ENCODE results near the gene KCNIP4. TPM values are rescaled to one million over a fixed set of nuclear protein-coding genes. Genes with fewer than 3 reads are reported as not detected.

KCNIP4 gene
- total and polyA plus RNA-seq, 2 donors (not counting 1 experiment from before 2014, with no cell fraction given) = not detected

GRCh38 chr4:21638171-21638725 is 310.3 kb downstream of the KCNIP4 start:
- TF ChIP-seq EZH2 (IDR thresholded peaks at IDR 0.05; ENCODE audit: borderline replicate concordance, insufficient read depth, low read depth, low read length, poor library complexity, severe bottlenecking) = no peak
- no peak for TF ChIP-seq CTCF (IDR thresholded peaks at IDR 0.05)
- Histone ChIP-seq H3K9ac (ENCODE audit: low read length) (no peak overlapping the region), H3K4me3 (ENCODE audit: control extremely low read depth in 1 of 5, extremely low read depth in 1 of 5, insufficient read depth in 1 of 5, low read depth in 2 of 5, low read length in 4 of 5) (no peak overlapping the region), H3K79me2 (ENCODE audit: control insufficient read depth, insufficient read depth, low read length) (no peaks in the 10 kb centered on the region), H3K4me2 (replicated peaks; ENCODE audit: low read depth, low read length, poor library complexity, severe bottlenecking) (no peak overlapping the region), H3K9me3 (ENCODE audit: control extremely low read depth in 1 of 3, control insufficient read depth in 2 of 3, insufficient read depth in 1 of 3, low read length in 2 of 3) (peaks cover 0 to 2% (median 0%) of the 10 kb centered on the region in 3 donors), H3K27ac (ENCODE audit: low read length in 2 of 2) (no peak overlapping the region), H4K20me1 (ENCODE audit: control insufficient read depth, insufficient read depth, low read length, poor library complexity, severe bottlenecking) (no peaks in the 10 kb centered on the region), H3K36me3 (replicated peaks in 1 of 2; ENCODE audit: control extremely low read depth in 1 of 2, control insufficient read depth in 1 of 2, extremely low read depth in 1 of 2, insufficient read depth in 2 of 2, low read length in 1 of 2) (no peaks in the 10 kb centered on the region), H2AFZ (ENCODE audit: insufficient read depth, low read depth, low read length, poor library complexity, severe bottlenecking) (no peak overlapping the region), H3K4me1 (ENCODE audit: control insufficient read depth in 2 of 2, insufficient read depth in 2 of 2, low read length in 2 of 2) (no peaks in the 10 kb centered on the region), H3K27me3 (replicated peaks in 1 of 4; ENCODE audit: control extremely low read depth in 1 of 4, control insufficient read depth in 3 of 4, insufficient read depth in 4 of 4, low read length in 3 of 4) (no peaks in the 10 kb centered on the region)
- intact Hi-C loops (cut with micrococcal nuclease) = no loop called here
- ATAC-seq (ENCODE audit: low read depth) (no peak), DNase-seq (no peak)
- Mint-ChIP-seq H3K9me3 (ENCODE audit: insufficient read depth) (peaks cover 3% of the 10 kb centered on the region), H3K27me3 (no peaks in the 10 kb centered on the region), H3K4me3 (no peak overlapping the region), H3K27ac (no peak overlapping the region), H3K4me1 (no peaks in the 10 kb centered on the region)
- ChIA-PET CTCF (no interaction called here), POLR2A (no interaction called here)
- no CpG with 5 or more reads among the region's 1 CpG for WGBS (ENCODE audit: insufficient coverage)

GRCh38 chr4:21628916-21629610 is 319.5 kb downstream of the KCNIP4 start:
- no peak overlapping the region for H3K27ac Mint-ChIP-seq
- H3K4me1 ChIP-seq (ENCODE audit: control insufficient read depth in 2 of 2, insufficient read depth in 2 of 2, low read length in 2 of 2) = no peaks in the 10 kb centered on the region
- H3K4me3 Mint-ChIP-seq = no peak overlapping the region
- H3K4me2 ChIP-seq (replicated peaks; ENCODE audit: low read depth, low read length, poor library complexity, severe bottlenecking) = no peak overlapping the region
- WGBS (ENCODE audit: insufficient coverage) = no CpG with 5 or more reads among the region's 2 CpGs
- DNase-seq (no peak), ATAC-seq (ENCODE audit: low read depth) (no peak)
- intact Hi-C loops (cut with micrococcal nuclease) = no loop called here
- CTCF ChIA-PET = no interaction called here
- H2AFZ ChIP-seq (ENCODE audit: insufficient read depth, low read depth, low read length, poor library complexity, severe bottlenecking) = no peak overlapping the region
- no peak overlapping the region for H3K27ac ChIP-seq (ENCODE audit: low read length in 2 of 2)
- H4K20me1 ChIP-seq (ENCODE audit: control insufficient read depth, insufficient read depth, low read length, poor library complexity, severe bottlenecking) = no peaks in the 10 kb centered on the region
- no peak for TF ChIP-seq CTCF (IDR thresholded peaks at IDR 0.05)
- no peak for TF ChIP-seq EZH2 (IDR thresholded peaks at IDR 0.05; ENCODE audit: borderline replicate concordance, insufficient read depth, low read depth, low read length, poor library complexity, severe bottlenecking)
- no peaks in the 10 kb centered on the region for H3K9me3 ChIP-seq (ENCODE audit: control extremely low read depth in 1 of 3, control insufficient read depth in 2 of 3, insufficient read depth in 1 of 3, low read length in 2 of 3)
- no peaks in the 10 kb centered on the region for H3K27me3 Mint-ChIP-seq
- no peaks in the 10 kb centered on the region for H3K4me1 Mint-ChIP-seq
- H3K27me3 ChIP-seq (replicated peaks in 1 of 4; ENCODE audit: control extremely low read depth in 1 of 4, control insufficient read depth in 3 of 4, insufficient read depth in 4 of 4, low read length in 3 of 4) = no peaks in the 10 kb centered on the region
- no peak overlapping the region for H3K4me3 ChIP-seq (ENCODE audit: control extremely low read depth in 1 of 5, extremely low read depth in 1 of 5, insufficient read depth in 1 of 5, low read depth in 2 of 5, low read length in 4 of 5)
- POLR2A ChIA-PET = no interaction called here
- no peaks in the 10 kb centered on the region for H3K79me2 ChIP-seq (ENCODE audit: control insufficient read depth, insufficient read depth, low read length)
- H3K9me3 Mint-ChIP-seq (ENCODE audit: insufficient read depth) = no peaks in the 10 kb centered on the region
- no peaks in the 10 kb centered on the region for H3K36me3 ChIP-seq (replicated peaks in 1 of 2; ENCODE audit: control extremely low read depth in 1 of 2, control insufficient read depth in 1 of 2, extremely low read depth in 1 of 2, insufficient read depth in 2 of 2, low read length in 1 of 2)
- no peak overlapping the region for H3K9ac ChIP-seq (ENCODE audit: low read length)
